GM10266 (cell line): ENCODE data around the gene UBAP1.

Source experiments
- DNase-seq: peaks from one replicate; pipeline ENCODE4 v3.0.0; 2012; ENCODE audit errors: extremely low spot score
- CTCF ChIP-seq: IDR thresholded peaks from 2 replicates; pipeline ENCODE4 v1.5.1; 2012; ENCODE audit warnings: mild to moderate bottlenecking, low read depth; ENCODE audit not compliant: control insufficient read depth, insufficient read depth; ENCODE audit errors: missing control alignments

Gene UBAP1

GRCh38 chr9:34197756-34198711 lies 19.2 kb downstream of the UBAP1 start:
- DNase-seq = no peak
- no peak for TF ChIP-seq CTCF

GRCh38 chr9:34200092-34200491 lies 21.2 kb downstream of the UBAP1 start:
- DNase-seq = no peak
- no peak for TF ChIP-seq CTCF

- DNase-seq = no peak
- TF ChIP-seq CTCF = no peak
Measured at GRCh38 chr9:34203275-34203991, 24.6 kb downstream of the UBAP1 start.

GRCh38 chr9:34203992-34204635 lies 25.3 kb downstream of the UBAP1 start:
- DNase-seq = no peak
- TF ChIP-seq CTCF = no peak

GRCh38 chr9:34205102-34205501 lies 26.3 kb downstream of the UBAP1 start:
- TF ChIP-seq CTCF = no peak
- DNase-seq = no peak

- TF ChIP-seq CTCF = no peak
- DNase-seq = no peak
Measured at GRCh38 chr9:34206561-34206960, 27.7 kb downstream of the UBAP1 start.
